ENCODE measurements around the gene SCG5. TPM values are rescaled to one million over a fixed set of nuclear protein-coding genes. Genes with fewer than 3 reads are reported as not detected.

Gene SCG5
- polyA plus RNA-seq, 4 donors: 19.5 to 65.1 (median 24.2) TPM

DNA sequence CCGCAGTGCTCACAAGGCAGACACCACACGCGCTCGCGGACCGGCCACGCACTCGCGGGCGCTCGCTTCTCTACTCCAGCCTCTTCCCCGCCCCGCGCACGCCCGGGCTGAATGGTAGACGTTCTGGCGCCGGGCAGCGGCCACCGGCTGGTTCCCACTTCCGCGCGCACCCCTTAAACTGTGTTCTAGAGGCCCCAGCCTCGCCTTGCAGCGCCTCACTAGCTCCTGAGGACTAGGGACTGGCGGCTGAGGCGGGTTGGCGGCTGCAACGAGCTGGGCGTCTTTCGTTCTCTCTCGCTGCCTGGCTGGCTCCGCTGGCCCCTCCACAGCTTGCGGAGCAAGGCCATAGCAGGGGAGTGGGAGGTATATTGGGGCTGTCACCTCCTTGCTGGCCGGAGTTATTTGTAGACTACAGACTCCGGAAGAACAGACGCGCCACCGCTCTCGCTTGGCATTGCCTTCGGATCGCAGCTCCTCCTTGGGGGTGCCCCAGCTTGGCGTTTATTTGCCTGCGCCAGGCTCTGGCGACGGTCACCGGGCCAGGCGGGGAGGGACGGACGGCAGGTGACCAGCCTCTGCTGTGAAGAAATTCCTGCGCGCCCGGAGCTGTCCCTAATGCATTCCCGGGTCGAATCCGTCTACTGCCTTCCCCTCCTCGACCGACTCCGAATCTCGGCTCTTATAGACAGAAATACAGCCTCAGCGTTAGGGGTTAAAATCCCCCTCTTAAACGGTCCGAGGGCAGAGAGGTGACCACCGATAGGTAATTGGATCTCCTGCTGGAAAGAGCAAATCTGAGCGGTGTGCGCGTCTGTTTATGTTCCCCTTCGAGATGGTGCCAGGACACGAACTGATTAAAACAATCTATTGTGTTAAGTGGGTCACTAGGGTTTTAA is 77.6 kb downstream of the SCG5 start:
- DNase-seq (ENCODE audit: low read depth in 4 of 4, low spot score in 3 of 4): no peak

DNA sequence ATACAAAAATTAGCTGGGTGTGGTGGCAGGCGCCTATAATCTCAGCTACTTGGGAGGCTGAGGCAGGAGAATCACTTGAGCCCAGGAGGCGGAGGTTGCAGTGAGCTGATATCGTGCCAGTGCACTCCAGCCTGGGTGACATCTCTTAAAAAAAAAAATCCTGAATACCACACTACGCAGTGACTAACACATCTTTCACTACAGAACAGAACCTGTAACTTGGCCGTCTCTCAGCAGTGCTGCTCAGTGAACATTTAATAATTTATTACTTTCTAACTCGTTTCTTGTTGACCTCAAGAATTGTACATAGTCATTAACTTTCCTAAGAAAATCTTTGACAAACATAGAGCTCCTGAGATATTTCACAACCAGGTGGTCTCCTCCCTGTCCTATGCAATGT is 80.1 kb downstream of the SCG5 start:
- no peak for DNase-seq (ENCODE audit: low read depth in 4 of 4, low spot score in 3 of 4)

DNA sequence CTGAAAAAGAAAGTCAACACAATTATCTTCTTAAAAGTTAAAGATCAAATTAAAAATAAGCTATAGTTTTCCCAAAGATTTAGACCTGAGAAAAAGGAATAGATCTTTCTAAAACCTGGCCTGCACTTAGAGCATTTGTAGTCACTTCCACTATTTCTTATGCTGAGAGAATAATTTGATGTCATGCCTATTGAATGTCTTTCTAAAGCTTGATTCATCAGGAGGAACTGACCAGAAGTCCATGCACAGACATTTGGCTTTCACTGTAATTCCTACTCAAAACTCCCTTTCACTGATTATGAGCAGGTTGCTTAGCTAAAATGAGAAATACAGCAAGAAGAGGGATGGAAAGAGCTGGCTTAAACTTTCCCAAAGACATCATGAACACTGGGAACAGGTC is 80.6 kb downstream of the SCG5 start:
- DNase-seq (ENCODE audit: low read depth in 4 of 4, low spot score in 3 of 4): no peak

DNA sequence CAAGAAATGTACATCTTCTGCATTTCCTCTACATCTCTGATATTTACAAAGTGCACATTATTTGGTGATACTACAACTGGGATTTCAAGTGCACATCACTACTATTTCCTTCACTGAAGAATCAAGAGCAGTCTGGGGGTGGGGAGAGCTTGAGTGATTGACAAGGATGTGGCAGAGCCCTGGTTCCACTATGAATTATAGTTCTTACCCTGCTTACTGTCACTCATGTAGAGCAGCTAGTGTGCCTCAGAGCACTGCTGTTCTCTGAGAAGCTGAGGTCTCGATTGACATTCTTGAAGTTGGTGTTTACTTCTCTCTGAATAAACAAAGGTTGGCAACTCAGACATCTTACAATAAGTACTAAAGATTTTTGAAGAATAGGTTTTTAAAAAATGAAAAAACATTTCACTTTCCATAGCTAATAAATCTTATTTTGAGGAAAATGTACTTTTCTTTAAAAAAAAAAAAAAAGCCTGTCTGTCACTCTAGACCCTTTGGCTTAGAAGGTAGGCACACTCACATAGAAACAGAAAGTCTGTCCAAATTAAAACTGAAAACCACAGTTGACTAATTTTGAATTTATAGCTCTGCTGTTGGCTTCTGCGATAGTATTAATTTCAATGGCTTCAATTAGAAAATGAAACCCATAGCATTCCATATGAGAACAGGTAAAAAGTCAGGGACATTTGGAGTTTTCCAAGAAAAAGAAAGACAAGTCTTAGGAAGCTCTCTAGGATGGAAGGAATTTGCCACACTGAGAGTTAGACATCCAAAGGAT is 81.8 kb downstream of the SCG5 start:
- no peak for DNase-seq (ENCODE audit: low read depth in 4 of 4, low spot score in 3 of 4)

DNA sequence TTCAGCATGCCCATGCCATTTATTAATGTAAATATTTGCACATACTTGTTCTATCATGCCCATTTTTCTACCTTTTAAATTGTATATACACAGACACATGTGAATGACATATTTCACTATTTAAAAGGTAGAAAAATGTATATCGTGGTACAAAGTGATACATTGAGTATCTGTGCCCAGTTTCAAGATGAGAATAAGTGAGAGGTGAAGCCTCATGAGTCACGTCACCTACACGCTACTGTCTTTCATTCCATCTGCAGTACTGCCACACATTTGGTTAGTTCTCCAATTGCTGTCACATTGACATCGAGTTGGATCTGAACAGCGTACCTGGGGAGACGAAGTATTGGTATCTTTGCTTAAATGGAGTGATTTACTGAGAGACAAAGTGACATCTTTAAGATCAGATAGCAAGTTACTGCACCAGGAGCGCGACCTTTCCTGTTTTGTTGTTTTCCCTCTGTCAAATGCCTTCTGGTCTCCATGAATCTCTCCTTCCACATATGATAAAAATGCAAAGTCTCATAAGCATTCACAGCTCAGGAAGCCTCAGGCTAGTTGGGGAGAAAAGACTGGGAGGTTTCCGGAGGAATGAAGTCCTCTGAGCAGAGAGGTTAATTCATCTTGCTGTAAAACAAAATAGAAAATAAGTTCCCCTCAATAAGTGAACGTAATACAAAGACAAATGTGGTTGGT is 88.3 kb downstream of the SCG5 start:
- DNase-seq (ENCODE audit: low read depth in 4 of 4, low spot score in 3 of 4): no peak

DNA sequence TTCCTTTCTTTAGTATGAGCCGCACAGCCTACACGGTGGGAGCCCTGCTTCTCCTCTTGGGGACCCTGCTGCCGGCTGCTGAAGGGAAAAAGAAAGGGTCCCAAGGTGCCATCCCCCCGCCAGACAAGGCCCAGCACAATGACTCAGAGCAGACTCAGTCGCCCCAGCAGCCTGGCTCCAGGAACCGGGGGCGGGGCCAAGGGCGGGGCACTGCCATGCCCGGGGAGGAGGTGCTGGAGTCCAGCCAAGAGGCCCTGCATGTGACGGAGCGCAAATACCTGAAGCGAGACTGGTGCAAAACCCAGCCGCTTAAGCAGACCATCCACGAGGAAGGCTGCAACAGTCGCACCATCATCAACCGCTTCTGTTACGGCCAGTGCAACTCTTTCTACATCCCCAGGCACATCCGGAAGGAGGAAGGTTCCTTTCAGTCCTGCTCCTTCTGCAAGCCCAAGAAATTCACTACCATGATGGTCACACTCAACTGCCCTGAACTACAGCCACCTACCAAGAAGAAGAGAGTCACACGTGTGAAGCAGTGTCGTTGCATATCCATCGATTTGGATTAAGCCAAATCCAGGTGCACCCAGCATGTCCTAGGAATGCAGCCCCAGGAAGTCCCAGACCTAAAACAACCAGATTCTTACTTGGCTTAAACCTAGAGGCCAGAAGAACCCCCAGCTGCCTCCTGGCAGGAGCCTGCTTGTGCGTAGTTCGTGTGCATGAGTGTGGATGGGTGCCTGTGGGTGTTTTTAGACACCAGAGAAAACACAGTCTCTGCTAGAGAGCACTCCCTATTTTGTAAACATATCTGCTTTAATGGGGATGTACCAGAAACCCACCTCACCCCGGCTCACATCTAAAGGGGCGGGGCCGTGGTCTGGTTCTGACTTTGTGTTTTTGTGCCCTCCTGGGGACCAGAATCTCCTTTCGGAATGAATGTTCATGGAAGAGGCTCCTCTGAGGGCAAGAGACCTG is 89.5 kb downstream of the SCG5 start:
- DNase-seq (ENCODE audit: low read depth in 4 of 4, low spot score in 3 of 4): peak in 1 of 4 donors; percentile 40

DNA sequence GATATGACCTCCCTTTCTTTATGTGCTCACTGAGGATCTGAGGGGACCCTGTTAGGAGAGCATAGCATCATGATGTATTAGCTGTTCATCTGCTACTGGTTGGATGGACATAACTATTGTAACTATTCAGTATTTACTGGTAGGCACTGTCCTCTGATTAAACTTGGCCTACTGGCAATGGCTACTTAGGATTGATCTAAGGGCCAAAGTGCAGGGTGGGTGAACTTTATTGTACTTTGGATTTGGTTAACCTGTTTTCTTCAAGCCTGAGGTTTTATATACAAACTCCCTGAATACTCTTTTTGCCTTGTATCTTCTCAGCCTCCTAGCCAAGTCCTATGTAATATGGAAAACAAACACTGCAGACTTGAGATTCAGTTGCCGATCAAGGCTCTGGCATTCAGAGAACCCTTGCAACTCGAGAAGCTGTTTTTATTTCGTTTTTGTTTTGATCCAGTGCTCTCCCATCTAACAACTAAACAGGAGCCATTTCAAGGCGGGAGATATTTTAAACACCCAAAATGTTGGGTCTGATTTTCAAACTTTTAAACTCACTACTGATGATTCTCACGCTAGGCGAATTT is 91.2 kb downstream of the SCG5 start:
- DNase-seq (ENCODE audit: low read depth in 4 of 4, low spot score in 3 of 4): no peak

DNA sequence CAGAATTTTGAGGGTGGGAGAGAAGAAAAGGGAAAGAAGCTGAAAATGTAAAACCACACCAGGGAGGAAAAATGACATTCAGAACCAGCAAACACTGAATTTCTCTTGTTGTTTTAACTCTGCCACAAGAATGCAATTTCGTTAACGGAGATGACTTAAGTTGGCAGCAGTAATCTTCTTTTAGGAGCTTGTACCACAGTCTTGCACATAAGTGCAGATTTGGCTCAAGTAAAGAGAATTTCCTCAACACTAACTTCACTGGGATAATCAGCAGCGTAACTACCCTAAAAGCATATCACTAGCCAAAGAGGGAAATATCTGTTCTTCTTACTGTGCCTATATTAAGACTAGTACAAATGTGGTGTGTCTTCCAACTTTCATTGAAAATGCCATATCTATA is 91.8 kb downstream of the SCG5 start:
- no peak for DNase-seq (ENCODE audit: low read depth in 4 of 4, low spot score in 3 of 4)

DNA sequence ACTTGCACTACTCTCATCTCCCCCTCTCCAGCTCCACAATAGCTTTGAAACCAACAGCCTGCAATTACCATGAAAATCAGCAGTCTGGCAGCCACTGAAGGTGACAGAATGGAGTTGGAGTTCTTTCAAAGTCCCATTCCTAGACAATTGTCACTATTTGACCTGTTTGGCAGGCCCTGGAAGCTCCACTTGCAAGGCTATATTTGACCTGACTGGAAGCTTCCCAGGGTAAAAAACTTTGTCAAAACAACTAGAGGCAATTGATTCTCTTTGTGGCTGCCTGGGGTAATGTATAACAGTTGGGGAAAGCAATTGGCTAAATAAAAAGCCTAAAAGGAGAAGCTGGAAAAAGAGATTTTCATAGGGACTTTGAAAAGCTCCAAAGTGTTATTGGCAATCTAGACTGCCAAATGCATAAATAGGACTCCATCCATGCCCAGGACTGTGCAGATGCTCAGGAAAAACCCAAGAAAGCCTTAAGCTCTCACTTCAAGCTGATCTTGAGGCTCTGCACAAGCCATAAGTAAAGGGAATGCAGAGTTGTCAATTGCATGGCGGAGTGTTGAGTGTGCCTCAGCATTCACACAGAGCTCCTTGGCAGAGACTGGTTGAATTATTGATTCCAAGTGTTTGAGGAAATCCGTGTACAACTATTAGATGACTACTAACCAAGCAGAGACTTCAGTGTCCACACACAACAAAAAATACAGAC is 94.6 kb downstream of the SCG5 start:
- no peak for DNase-seq (ENCODE audit: low read depth in 4 of 4, low spot score in 3 of 4)

DNA sequence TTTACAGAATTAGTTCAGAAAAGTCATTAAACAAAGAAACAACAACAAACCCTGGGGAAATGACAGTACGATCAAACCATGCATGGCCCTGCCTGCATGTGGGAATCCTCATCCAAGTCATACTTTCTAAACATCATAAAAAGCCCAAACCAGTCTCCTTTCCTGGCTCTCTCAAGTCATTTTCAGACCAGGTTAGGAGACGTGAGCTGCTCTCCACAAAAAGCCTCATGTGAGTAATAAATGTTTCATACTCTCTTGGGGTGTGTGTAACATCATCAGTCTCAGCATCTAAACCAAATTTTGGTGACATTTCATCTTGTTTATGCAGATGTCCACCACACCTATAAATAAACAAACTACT is 95.2 kb downstream of the SCG5 start:
- no peak for DNase-seq (ENCODE audit: low read depth in 4 of 4, low spot score in 3 of 4)

DNA sequence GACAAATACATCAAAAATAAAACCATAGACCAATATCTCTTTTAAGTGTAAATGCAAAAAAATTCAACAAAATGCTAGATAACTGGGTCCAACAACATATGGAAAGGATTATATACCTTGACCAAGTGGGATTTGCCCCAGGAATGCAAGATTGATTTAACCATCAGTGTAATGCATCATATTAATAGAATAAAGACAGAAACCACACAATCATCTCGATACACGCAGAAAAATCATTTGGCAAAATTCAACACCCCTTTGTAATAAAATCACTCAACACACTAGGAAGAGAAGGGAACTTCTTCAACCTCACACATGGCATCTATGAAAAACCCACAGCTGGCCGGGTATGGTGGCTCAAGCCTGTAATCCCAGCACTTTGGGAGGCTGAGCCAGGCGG is 95.8 kb downstream of the SCG5 start:
- DNase-seq (ENCODE audit: low read depth in 4 of 4, low spot score in 3 of 4): no peak

DNA sequence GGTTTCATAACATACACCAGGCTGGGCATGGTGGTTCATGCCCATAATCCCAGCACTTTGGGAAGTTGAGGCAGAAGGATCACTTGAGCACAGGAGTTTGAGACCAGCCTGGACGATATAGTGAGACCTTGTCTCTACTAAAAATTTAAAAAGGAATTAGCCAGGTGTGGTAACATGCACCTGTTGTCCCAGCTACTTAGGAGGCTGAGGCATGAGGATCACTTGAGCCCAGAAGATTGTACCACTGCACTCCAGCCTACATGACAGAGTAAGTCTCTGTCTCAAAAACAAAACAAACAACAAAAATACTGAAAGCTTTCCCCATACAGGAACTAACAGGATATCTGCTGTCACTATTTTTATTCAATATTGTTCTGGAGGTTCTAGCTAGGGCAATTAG is 97.2 kb downstream of the SCG5 start:
- DNase-seq (ENCODE audit: low read depth in 4 of 4, low spot score in 3 of 4): no peak

DNA sequence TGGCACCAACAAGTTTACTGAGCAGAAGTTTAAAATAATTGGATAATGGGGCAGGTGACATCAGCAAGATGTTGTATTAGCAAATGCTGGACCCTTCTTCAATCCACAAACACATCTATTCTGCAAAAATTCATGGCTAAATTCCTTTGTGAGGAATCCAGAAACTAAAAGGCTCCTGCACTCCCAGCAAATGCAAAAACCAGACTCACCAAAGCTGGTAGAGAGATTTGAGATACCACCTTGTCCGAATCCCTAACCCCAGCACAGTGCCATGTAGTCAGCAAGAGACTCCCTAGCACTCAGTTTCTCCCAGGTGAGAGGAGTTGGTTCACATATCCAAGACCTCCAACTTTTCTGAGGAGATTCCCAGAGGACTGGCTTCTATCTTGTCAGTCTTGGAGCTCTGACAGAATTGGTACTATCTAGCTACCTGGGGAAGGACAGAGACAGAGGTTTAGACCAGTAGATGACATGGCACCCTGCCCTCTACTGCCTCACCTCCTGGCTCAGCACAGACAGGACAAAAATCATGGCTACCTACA is 98.1 kb downstream of the SCG5 start:
- DNase-seq (ENCODE audit: low read depth in 4 of 4, low spot score in 3 of 4): no peak

DNA sequence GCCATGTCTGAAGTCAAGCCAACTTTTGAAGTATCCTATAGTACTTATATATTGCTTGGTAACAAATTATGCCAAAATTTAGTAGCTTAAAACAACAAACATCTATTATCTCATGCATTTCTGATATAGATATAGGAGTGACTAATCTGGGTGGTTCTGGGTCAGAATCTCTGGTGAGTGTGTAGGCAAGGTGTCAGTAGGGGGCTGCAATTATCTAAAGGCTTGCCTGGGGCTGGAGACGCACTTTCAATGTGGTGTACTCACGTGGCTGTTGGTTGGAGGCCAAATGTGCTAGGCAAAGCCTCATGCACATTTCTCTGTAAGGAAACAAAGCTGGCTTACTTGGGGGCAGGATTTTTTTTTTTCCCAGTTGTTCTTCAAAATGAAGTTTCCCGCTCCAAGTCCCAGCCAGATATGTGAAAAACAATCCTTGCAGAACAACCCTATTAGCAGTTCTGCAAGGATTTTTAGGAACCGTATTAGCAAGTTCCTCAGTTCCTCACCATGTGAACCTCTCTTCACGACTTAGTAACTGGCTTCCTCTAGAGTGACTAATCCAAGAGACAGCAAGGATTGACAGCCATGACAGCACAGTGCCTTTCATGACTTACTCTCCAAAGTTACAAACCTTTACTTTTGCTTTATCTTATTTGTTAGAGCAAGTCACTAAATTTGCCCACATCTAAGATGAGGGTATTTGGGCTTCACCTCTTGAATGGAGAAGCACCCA is 102.1 kb downstream of the SCG5 start:
- no peak for DNase-seq (ENCODE audit: low read depth in 4 of 4, low spot score in 3 of 4)

DNA sequence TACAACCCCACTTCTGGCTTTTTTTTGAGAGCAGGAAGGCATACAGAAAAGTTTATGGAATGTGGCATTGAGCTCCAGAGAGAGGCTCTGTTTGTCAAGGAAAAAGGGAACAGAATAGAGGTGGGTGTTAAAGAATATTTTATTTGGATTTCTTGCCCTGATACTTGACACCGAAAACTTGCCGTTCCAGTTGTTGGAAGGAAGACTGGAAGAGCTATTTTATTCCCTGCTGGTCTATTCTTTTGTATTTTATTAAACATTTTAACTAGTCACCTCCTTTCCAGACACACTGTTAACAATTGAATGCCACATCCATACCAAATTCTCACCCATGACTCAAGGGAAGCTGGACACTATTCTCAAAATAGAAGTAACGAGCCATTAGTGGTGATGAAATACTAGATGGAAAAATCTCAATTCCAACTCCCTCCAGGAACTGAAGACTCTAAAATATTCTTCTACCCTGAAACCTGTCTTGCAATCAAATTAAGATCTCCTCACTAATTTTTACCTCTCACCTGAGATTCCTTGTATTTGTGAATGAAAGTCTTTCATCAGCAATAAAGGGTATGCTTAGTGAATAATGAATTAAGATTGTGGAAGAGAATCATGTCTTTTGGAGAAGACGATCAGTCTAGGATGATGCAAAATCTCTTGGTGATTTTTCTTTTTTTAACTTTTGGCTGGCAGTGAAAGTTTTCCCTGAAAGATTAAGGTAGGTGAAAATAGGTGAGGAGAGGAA is 104.8 kb downstream of the SCG5 start:
- DNase-seq (ENCODE audit: low read depth in 4 of 4, low spot score in 3 of 4): no peak

All from left renal pelvis (tissue), 4 donors.